Stimulated activated CD8-positive, alpha-beta memory T cell treated with anti-CD3 and anti-CD28 coated beads, Interleukin-7, amount 100 ng/mL, for 24 hours (primary cell): ENCODE results near the gene DHRS7C.

ENCODE experiments used
- DNase-seq: peaks from one replicate; pipeline ENCODE4 v3.0.0-alpha.2; 2020; ENCODE audit warnings: low read depth

DHRS7C gene

DNA sequence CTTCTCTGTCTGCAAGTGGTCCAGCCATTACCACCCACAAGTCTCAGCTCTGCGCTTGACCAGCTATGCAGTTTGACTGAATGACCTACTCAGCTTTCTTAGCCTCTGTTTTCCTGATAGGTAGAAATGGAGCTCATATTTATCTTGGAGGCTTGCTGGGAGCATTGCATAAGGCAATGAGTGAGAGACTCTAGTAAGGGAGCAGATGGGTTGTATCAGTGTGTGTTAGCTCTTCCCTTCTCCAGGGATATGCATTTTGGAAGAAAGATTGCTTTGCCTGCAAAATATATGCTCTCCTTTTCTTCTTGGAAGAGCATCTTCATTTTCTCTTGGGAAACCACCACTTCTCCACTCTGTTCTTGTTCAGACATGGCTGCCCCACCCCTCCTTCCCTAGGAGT, 26.1 kb downstream of the DHRS7C start:
- no peak for DNase-seq

DNA sequence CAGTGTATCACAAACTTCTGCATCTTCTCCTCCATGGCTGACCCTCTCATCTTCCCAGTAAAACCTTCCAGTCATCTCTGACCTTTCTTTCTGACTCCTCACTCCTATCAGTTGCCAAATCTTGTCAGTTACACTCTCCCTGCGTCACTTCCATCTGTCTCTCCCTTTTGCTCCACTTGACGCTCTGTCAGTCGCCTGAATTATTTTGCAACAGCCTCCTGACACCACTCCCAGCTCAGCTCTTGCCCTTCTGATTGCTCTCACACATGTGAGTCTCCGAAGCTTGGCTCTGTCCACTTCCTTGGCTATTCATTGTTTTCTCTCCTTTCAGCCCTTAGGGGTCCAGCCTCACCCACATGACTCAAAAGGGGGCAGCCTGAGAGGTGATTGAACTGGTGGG, 27.7 kb downstream of the DHRS7C start:
- DNase-seq: no peak

DNA sequence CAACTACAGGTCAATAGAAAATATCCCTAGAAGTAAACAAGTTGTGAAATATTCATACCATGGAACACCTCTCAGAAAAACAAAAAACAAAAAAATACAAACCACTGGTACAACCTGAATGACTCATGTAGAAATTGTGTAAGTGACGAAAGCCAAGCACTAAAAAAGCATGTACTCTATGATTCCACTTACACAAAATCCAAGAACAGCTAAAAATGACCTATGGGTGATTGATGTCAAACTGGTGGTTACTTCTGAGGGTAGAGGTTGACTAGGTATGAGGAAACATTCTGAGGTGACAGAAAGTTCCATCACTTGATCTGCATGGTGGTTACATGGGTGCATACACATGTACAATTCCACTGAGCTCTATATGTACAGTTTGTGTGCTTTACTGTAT, 31.1 kb downstream of the DHRS7C start:
- DNase-seq: no peak

DNA sequence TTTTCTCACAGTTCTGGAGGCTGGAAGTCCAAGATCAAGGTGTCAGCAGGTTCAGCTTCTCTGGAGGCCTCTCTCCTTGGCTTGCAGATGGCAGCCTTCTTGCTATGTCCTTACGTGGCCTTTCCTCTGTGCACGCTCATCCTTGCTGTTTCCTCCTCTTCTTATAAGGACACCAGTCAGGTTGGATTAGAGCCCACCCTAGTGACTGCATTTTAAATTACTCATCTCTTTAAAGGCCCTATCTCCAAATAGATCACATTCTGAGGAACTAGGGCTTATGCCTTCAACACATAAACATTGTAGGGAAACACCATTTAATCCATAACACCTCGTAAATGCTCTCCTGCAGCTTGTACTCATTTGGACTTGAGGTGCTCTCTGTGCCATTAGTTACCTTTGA, 36.3 kb downstream of the DHRS7C start:
- DNase-seq: no peak

DNA sequence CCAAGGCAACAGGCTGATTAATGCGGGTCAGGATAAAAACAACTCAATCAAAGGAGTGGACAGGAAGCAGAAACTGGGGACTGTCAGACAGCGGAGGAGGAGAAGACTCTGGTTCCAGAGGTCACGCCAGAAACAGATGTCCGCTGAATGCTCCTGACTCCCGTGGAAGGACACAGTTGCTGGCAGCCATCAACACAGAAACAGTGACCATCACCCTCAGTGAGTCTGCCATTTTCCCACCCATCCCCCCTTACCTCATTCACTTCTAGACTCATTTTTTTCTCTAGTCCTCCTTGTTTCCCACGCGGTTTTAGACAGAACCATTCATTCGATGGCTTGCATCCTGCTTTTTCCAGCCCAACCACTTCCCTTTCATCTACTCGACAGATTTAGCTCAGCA, 40.9 kb downstream of the DHRS7C start:
- DNase-seq: no peak

DNA sequence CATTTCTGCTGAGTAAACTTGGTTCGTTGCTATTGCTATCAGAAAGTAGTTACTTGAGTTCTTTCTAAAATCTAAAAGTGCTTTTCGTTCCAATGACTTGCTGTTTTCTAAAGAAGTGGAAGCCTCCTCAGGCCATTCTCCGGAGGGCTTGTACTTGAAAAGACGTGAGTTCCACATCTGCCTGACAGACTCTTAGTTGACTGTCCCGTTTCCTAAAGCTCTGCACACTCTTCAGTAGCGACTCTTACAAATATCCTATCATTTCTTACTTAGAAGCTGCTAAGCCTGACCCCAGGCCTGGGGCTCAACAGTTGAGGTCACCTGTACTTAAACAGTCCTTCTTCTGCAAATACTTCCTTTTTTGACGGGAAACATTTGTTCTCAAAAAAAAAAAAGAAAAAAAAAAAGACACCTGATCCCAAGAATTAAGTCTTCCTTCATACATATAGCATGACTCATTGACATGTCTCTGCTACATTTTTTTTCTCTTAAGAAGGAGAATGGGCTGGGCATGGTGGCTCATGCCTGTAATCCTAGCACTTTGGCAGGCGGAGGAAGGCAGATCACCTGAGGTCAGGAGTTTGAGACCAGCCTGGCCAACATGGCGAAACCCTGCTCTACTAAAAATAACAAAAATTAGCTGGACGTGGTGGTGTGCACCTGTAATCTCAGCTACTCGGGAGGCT, 61.5 kb downstream of the DHRS7C start:
- DNase-seq: no peak

DNA sequence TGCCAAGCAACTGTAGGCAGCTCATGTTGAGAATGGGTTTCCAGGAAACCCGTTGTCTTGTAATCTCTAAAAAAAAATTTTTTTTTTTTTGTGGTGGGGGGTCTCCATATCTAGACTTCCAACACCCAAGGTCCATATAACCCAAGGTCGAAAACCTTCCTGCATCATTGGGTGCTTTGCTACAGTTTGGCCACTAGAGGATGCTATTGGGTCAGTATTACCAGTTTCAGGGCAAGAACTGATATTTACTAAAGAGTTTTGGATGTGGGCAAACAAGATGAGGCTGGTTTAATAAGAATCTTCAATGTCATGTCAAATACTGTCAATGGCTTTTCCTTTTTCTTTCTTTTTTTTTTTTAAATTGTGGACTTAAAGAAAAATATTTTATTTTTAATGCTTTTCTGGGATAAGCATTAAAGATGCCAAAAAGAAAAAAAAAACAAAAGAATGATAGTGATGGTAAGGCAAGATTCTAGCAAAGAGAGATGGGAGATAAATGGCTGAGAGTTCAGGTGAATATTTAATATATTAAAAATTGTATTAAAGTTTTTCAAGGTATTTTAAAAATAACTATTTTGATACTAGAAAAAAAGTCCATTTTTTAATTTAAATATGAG, 62.2 kb downstream of the DHRS7C start:
- no peak for DNase-seq

DNA sequence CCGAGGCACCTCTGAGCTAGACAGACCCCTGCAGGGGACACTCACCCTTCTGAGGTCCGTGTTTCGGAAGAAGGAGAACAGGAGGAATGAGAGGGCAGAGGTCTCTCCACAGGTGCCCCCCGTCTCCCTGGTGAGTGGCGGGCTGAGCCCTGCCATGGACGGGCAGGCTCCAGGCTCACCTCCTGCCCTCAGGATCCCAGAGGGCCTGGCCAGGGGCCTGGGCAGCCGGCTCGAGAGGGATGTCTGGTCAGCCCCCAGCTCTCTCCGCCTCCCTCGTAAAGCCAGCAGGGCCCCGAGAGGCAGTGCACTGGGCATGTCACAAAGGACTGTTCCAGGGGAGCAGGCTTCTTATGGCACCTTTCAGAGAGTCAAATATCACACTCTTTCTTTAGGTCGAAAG, 62.8 kb downstream of the DHRS7C start:
- no peak for DNase-seq

DNA sequence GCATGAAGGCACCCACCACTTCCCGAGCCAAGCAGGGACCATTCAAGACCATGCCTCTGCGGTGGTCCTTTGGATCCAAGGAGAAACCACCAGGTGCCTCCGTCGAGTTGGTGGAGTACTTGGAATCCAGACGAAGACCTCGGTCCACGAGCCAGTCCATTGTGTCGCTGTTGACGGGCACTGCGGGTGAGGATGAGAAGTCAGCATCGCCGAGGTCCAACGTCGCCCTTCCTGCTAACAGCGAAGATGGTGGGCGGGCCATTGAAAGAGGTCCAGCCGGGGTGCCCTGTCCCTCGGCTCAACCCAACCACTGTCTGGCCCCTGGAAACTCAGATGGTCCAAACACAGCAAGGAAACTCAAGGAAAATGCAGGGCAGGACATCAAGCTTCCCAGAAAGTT, 63.4 kb downstream of the DHRS7C start:
- no peak for DNase-seq

DNA sequence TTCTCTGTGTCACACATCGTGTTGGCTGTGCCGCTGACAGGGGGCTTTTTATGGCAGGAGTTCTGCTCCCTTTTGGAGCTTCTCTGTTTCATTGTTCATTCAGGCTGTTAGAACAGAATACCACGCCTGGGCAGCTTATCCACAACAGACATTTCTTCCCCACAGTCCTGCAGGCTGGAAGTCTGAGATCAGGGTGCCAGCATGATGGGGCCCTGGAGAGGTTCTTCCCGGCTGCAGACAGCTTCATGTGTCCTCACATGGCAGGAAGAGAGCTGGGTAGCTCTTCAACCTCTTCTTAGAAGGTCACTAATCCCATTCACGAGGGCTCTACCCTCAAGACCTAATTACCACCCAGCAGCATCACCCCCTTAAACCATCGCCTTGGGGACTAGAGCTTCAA, 65.1 kb downstream of the DHRS7C start:
- DNase-seq: no peak

DNA sequence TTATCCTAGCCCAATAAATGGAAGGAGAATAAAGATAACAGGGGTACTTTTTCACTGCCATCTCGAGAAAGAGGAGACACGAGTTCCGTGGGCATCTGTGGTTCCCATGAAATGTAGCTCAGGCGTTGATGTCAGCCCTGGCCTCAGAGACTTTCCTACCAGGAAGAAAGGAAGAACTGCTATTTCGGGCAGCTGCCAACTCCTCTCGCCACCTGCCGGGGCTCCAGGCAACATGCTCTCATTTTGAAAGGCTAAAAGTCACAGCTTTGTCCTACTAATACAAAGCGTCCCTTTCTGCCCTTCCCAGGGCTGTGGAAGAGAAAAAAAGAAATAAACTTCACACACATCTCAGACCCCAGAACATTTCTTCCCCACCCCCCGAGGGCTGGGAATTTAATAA, 65.8 kb downstream of the DHRS7C start:
- DNase-seq: no peak
